Neuronal stem cell (in vitro differentiated cells): Measurements from ENCODE around the gene PCBP2.

Experiments used
- DNase-seq: peaks from one replicate; pipeline ENCODE4 v3.0.0-alpha.2; 2013; ENCODE audit warnings: low spot score
- H2AFZ ChIP-seq: one replicate; pipeline ENCODE4 v1.6.1; 2013; ENCODE audit warnings: mild to moderate bottlenecking, low read length, inconsistent platforms
- H2AK5ac ChIP-seq: 2 replicates; pipeline ENCODE4 v1.6.1; 2013; ENCODE audit warnings: low read depth, mild to moderate bottlenecking, inconsistent platforms, low read length, moderate library complexity, mixed read lengths
- H2BK120ac ChIP-seq: 2 replicates; pipeline ENCODE4 v1.6.1; 2013; ENCODE audit warnings: low read depth, mild to moderate bottlenecking, inconsistent platforms, low read length, moderate library complexity, mixed read lengths
- H2BK12ac ChIP-seq: one replicate; pipeline ENCODE4 v1.6.1; 2013; ENCODE audit warnings: low read length, inconsistent platforms
- H2BK15ac ChIP-seq: 2 replicates; pipeline ENCODE4 v1.6.1; 2013; ENCODE audit warnings: mild to moderate bottlenecking, low read length, inconsistent platforms, mixed read lengths
- H2BK5ac ChIP-seq: one replicate; pipeline ENCODE4 v1.6.1; 2013; ENCODE audit warnings: inconsistent platforms, mild to moderate bottlenecking, low read length, moderate library complexity
- H3K14ac ChIP-seq: one replicate; pipeline ENCODE4 v1.6.1; 2013; ENCODE audit warnings: low read length, inconsistent platforms
- H3K18ac ChIP-seq: 2 replicates; pipeline ENCODE4 v1.6.1; 2013; ENCODE audit warnings: low read length, inconsistent platforms
- H3K23ac ChIP-seq: 2 replicates; pipeline ENCODE4 v1.6.1; 2013; ENCODE audit warnings: low read depth, mild to moderate bottlenecking, mixed read lengths, low read length, inconsistent platforms; ENCODE audit not compliant: poor library complexity
- H3K27ac ChIP-seq: replicated peaks from 3 replicates; pipeline ENCODE4 v1.5.1; 2013; ENCODE audit warnings: low read length, inconsistent platforms
- H3K27me3 ChIP-seq, 3 experiments: 2 replicates each; pipeline ENCODE4 v1.6.1; 2013; ENCODE audit warnings: low read length in 3 of 3, mild to moderate bottlenecking in 2 of 3, inconsistent platforms in 1 of 3, low read depth in 1 of 3, mixed read lengths in 1 of 3, moderate library complexity in 1 of 3; ENCODE audit not compliant: control insufficient read depth in 3 of 3, insufficient read depth in 3 of 3
- H3K36me3 ChIP-seq, 2 donors: replicated peaks in 1 of 2; 2 replicates each; pipeline ENCODE4 v1.6.1; 2013; ENCODE audit warnings: low read length in 2 of 2; ENCODE audit not compliant: control insufficient read depth in 2 of 2, insufficient read depth in 2 of 2
- H3K4ac ChIP-seq: 2 replicates; pipeline ENCODE4 v1.6.1; 2013; ENCODE audit warnings: inconsistent platforms, mild to moderate bottlenecking, low read length, moderate library complexity
- H3K4me1 ChIP-seq, 2 donors: 1 replicate in 1 of 2; 2 replicates in 1 of 2; pipeline ENCODE4 v1.6.1; 2013; ENCODE audit warnings: low read length in 2 of 2, low read depth in 1 of 2; ENCODE audit not compliant: control insufficient read depth in 2 of 2, insufficient read depth in 1 of 2
- H3K4me2 ChIP-seq: one replicate; pipeline ENCODE4 v1.6.1; 2013; ENCODE audit warnings: mild to moderate bottlenecking, low read length, inconsistent platforms; ENCODE audit not compliant: insufficient read depth, poor library complexity, severe bottlenecking
- H3K4me3 ChIP-seq, 2 donors: 2 replicates each; pipeline ENCODE4 v1.5.1; 2013; ENCODE audit warnings: low read length in 2 of 2, mild to moderate bottlenecking in 2 of 2, inconsistent platforms in 1 of 2, moderate library complexity in 1 of 2
- H3K79me1 ChIP-seq: one replicate; pipeline ENCODE4 v1.6.1; 2013; ENCODE audit warnings: low read depth, mild to moderate bottlenecking, inconsistent platforms, low read length, moderate library complexity
- H3K9ac ChIP-seq: one replicate; pipeline ENCODE4 v1.6.1; 2013; ENCODE audit warnings: mild to moderate bottlenecking, low read depth, low read length, inconsistent platforms; ENCODE audit not compliant: poor library complexity
- H3K9me3 ChIP-seq, 2 donors: replicated peaks in 1 of 2; 2 replicates each; pipeline versions ENCODE3 to v1.6.1; 2013; ENCODE audit warnings: low read length in 2 of 2, mild to moderate bottlenecking in 2 of 2, inconsistent platforms in 1 of 2, low read depth in 1 of 2, mixed read lengths in 1 of 2, moderate library complexity in 1 of 2; ENCODE audit not compliant: control insufficient read depth in 2 of 2, insufficient read depth in 1 of 2
- H4K8ac ChIP-seq: one replicate; pipeline ENCODE4 v1.6.1; 2013; ENCODE audit warnings: low read depth, mild to moderate bottlenecking, inconsistent platforms, low read length, moderate library complexity
- H4K91ac ChIP-seq: one replicate; pipeline ENCODE4 v1.6.1; 2013; ENCODE audit warnings: low read length, low read depth, mild to moderate bottlenecking, inconsistent platforms; ENCODE audit not compliant: poor library complexity
- WGBS, 2 donors: extraction: QIAGEN DNeasy Blood & Tissue Kit; methylation state at CpG; one replicate each; pipeline ENCODE4 v1.1.7; 2013; ENCODE audit warnings: missing lambda C conversion rate in 2 of 2, mixed read lengths in 1 of 2; ENCODE audit not compliant: insufficient read length in 2 of 2, insufficient replicate concordance in 1 of 2; ENCODE audit errors: extremely low coverage in 2 of 2; 5-methylcytosine and 5-hydroxymethylcytosine counted together

The PCBP2 gene

DNA sequence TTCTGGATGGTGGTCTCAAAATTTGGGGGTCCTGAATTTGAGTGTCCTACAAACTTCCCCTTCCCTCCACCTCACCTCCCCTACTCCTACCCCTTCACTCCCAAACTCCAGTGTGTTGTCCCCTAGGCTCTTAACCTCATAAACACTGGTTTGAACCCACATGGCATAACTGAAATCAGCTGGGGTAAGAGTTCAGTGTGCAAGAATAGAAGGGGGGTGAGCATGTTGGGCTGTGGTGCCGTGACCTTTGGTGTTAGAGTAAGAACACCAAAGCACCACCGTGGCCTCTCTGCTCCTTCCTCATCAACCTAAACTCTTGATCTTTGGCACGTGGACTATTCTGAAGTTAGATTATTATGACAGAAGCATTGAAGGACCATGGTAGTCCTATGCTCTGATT, 11.0 kb downstream of the PCBP2 start:
- H3K27ac ChIP-seq = no peak overlapping the region

GRCh38 chr12:53463802-53464560, 12.1 kb downstream of the PCBP2 start:
- Histone ChIP-seq H3K23ac (no peak overlapping the region), H3K4ac (no peak overlapping the region), H3K27me3 (no peaks in the 10 kb centered on the region), H2BK120ac (no peak overlapping the region), H2BK12ac (no peak overlapping the region), H2BK15ac (no peak overlapping the region), H3K79me1 (peaks cover 6% of the 10 kb centered on the region), H2BK5ac (no peak overlapping the region), H3K9me3 (no peaks in the 10 kb centered on the region), H3K4me3 (no peak overlapping the region), H3K18ac (no peak overlapping the region), H3K36me3 (peaks cover 75 to 100% of the 10 kb centered on the region in 2 donors), H3K4me1 (peaks cover 0 to 21% of the 10 kb centered on the region in 2 donors), H3K4me2 (no peak overlapping the region), H3K9ac (no peak overlapping the region), H2AK5ac (no peak overlapping the region), H3K27ac (peak overlapping the region; percentile 42), H4K91ac (no peak overlapping the region), H3K14ac (no peak overlapping the region), H4K8ac (no peak overlapping the region), H2AFZ (no peak overlapping the region)
- DNase-seq = no peak
- no CpG with 5 or more reads among the region's 5 CpGs for WGBS, 2 donors

More for the DNA sequence above, 11.0 kb downstream of the PCBP2 start:
- no peak overlapping the region for H3K4me3 ChIP-seq
- peaks cover 6% of the 10 kb centered on the region for H3K79me1 ChIP-seq
- no peaks in the 10 kb centered on the region for H3K27me3 ChIP-seq
- no peaks in the 10 kb centered on the region for H3K9me3 ChIP-seq
- H3K18ac ChIP-seq = no peak overlapping the region
- H2BK5ac ChIP-seq = no peak overlapping the region
- no peak overlapping the region for H2AFZ ChIP-seq
- H3K4ac ChIP-seq = no peak overlapping the region
- H3K36me3 ChIP-seq = peaks cover 74 to 100% of the 10 kb centered on the region in 2 donors
- H3K4me2 ChIP-seq = no peak overlapping the region
- DNase-seq = no peak
- no peak overlapping the region for H2BK15ac ChIP-seq
- H4K8ac ChIP-seq = no peak overlapping the region
- no peak overlapping the region for H2AK5ac ChIP-seq
- no peak overlapping the region for H3K14ac ChIP-seq
- H2BK12ac ChIP-seq = no peak overlapping the region
- no peak overlapping the region for H3K23ac ChIP-seq
- no peak overlapping the region for H3K9ac ChIP-seq
- H2BK120ac ChIP-seq = no peak overlapping the region
- peaks cover 0 to 21% of the 10 kb centered on the region in 2 donors for H3K4me1 ChIP-seq
- no CpG with 5 or more reads among the region's 3 CpGs for WGBS, 2 donors
- no peak overlapping the region for H4K91ac ChIP-seq

DNA sequence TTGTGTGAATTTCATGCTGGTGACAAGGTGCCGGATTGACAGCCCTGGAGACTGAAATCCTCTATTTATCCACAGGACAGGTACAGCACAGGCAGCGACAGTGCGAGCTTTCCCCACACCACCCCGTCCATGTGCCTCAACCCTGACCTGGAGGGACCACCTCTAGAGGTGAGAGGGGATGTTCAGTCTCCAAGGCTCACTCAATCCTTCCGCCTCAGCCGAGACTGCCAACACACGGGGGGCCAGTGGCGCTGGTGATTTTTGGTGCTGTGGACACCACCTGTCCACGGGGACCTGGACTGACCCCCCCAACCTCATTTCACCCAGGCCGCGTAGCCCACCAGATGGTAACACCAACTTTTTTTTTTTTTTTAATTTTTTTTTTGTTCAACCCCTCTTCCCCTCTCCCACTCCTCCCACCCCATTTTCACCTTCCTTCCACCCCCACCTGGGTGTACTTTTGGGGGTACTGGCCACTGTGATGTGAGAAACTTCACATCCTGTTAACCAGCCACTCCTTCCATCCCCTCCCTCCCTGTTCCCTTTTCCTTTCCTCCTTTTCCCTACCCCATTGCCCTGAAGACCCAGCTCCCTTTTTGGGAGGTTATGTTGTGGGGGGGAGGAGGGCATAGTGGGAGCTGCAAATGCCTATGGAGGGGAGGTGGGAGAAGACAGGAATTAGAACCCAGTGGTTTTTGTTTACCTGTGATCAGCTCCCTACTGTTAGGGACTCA, 12.9 kb downstream of the PCBP2 start:
- Histone ChIP-seq H3K27ac (peak overlapping the region; percentile 50), H3K79me1 (peaks cover 6% of the 10 kb centered on the region)
- no peak for DNase-seq

DNA sequence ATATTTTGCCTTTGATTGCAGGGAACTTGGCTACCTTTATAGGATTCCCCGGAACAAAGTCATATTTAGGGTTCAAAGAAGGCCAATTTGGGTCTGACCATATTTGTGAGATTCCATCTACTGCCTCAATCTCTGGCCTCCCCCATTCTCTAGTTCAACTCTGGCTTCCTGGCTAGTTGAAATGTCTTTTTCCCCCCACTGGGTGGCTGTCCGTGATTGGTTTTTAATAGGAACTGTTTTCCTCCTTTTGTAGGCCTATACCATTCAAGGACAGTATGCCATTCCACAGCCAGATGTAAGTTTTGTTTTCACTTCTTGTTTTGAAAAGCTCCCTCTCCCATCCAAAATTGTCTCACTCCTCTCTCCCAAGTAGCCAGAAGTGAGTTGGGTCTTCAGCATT, 13.8 kb downstream of the PCBP2 start:
- Histone ChIP-seq H3K4me1 (peaks cover 0 to 19% of the 10 kb centered on the region in 2 donors), H3K79me1 (peaks cover 6% of the 10 kb centered on the region), H2AFZ (no peak overlapping the region), H3K36me3 (peaks cover 73 to 100% of the 10 kb centered on the region in 2 donors), H3K27me3 (no peaks in the 10 kb centered on the region), H3K23ac (no peak overlapping the region), H3K4ac (no peak overlapping the region), H3K27ac (no peak overlapping the region), H2BK5ac (no peak overlapping the region), H3K4me2 (no peak overlapping the region), H3K18ac (no peak overlapping the region), H2BK15ac (no peak overlapping the region), H3K14ac (no peak overlapping the region), H4K91ac (no peak overlapping the region), H4K8ac (no peak overlapping the region), H3K9ac (no peak overlapping the region), H3K9me3 (no peaks in the 10 kb centered on the region), H3K4me3 (no peak overlapping the region), H2BK12ac (no peak overlapping the region), H2AK5ac (no peak overlapping the region), H2BK120ac (no peak overlapping the region)
- WGBS, 2 donors = no CpG with 5 or more reads among the region's 2 CpGs
- no peak for DNase-seq

More for the DNA sequence above, 12.9 kb downstream of the PCBP2 start:
- Histone ChIP-seq H2AFZ (no peak overlapping the region), H3K4me1 (peaks cover 0 to 19% of the 10 kb centered on the region in 2 donors), H3K4ac (no peak overlapping the region), H2BK12ac (no peak overlapping the region), H3K9me3 (no peaks in the 10 kb centered on the region), H2BK5ac (no peak overlapping the region), H2AK5ac (no peak overlapping the region), H3K18ac (no peak overlapping the region), H4K8ac (no peak overlapping the region), H4K91ac (no peak overlapping the region), H2BK120ac (no peak overlapping the region), H3K27me3 (no peaks in the 10 kb centered on the region), H3K14ac (no peak overlapping the region), H3K36me3 (peaks cover 75 to 100% of the 10 kb centered on the region in 2 donors), H3K9ac (no peak overlapping the region), H2BK15ac (no peak overlapping the region), H3K4me2 (no peak overlapping the region), H3K23ac (no peak overlapping the region), H3K4me3 (peak overlapping the region in 1 of 2 donors; percentile 49)
- no CpG with 5 or more reads among the region's 11 CpGs for WGBS, 2 donors
